ENCODE measurements around the gene OVCH1.

DNA sequence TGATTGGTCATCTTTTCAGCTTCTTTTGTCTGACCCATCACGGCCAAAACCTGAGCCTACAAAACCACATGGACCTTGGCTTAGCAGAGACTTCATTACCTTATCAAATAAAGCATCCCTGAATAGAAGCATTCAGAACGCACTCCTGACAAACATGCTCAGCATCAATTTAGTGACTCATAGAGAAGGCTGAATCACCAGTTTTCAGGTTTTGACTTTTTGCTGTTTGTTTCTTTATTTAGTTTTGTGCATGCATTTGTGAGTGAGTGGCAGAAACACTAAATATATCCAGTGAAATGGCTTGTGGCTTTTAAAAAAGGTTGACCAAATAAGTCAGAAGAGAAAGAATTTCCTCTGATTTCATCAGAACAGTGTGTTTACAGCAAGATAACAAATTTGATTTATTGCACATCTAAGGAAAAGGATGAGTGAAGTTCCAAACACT lies 19.0 kb upstream of the OVCH1 start:
- no peak for TF ChIP-seq EZH2 (IDR thresholded peaks at IDR 0.05)
- TF ChIP-seq POLR2AphosphoS5 (IDR thresholded peaks at IDR 0.05; ENCODE audit: borderline replicate concordance, low read depth, low read length) = no peak
- TF ChIP-seq FOXP2 (optimal IDR thresholded peaks at IDR 0.05; ENCODE audit: control extremely low read depth, extremely low read length, insufficient read depth) = no peak
